G401 (cell line): Measurements from ENCODE around the gene DPH7. TPM values are rescaled to one million over a fixed set of nuclear protein-coding genes. Genes with fewer than 3 reads are reported as not detected.
"Not testable (repeated sequence)": the region's sequence is repeated elsewhere in the genome, so short reads cannot be mapped to it uniquely, and the experiment has no call there.

Source experiments
- DNase-seq: peaks from one replicate; pipeline ENCODE4 v3.0.0-alpha.2; 2015; ENCODE audit warnings: low spot score
- in situ Hi-C: cut with HindIII; loops from 2 replicates; pipeline ENCODE4 v1.10.0; 2016; ENCODE audit warnings: low sequenced_read_pairs, mixed read lengths
- total RNA-seq: library from RNA; depleted of rRNA; stranded (reverse); fragments of >200 nt; shearing (Covaris generic); gene quantifications from 2 replicates; pipeline ENCODE4 v1.2.3, GENCODE V29; 2014

Gene DPH7
- total RNA-seq, 1 experiment from 2014 or later: 46.2 TPM

DNA sequence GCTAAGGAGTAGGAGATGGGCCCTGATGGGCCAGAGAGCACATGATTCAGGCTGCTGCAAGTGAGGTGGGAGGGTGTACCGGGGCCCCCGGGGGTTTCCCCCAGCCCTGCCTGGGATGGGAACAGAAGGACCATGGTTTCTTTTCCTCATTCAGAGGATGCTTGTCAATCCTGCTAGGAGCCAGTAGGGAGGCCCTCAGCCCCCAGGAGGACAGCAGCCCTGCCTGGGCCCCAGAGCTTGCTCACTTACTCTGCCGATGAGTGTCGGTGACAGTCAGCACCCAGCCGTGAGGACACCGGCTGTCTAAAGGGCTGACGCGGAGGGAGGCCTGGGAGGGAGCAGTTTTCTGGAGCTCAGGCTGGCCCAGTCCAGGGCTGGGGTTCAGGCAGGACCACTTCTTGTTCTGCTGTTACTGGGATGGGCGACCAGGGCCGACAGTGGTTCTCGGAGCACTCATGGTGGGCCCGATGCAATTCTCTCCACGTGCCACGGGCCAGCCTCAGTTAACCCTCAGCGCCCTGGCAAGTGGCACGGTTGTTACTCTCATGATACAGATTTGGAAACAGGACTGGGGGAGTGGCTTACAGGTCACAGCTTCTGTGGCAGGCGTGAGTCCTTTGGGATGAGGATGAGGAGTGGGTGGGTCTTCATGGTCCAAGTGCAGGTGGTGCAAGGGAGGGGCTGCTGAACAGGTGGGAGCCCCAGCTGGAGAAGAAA is 28.6 kb upstream of the DPH7 start:
- in situ Hi-C loops: no loop called here
- DNase-seq: no peak

DNA sequence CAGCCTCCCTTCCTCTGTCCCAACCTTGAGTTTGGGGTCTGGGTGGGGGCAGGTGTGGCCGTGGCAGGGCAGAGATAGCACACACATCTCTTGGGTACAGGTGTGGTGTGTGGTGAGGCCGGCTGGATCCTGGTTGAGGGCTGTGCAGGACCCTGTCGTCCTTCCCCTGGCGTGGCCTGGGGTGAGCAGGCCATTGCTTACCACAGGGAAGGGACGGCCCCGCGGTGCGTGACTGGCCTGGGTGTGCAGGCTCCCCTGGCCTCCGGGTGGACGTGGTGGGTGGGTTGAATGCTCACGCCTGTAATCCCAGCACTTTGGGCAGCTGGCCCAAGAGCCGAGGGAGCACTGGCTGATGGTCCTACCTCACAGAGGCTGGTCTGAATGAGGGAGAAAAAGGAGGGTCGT is 28.0 kb upstream of the DPH7 start:
- in situ Hi-C loops: no loop called here
- peak; percentile 16 for DNase-seq

DNA sequence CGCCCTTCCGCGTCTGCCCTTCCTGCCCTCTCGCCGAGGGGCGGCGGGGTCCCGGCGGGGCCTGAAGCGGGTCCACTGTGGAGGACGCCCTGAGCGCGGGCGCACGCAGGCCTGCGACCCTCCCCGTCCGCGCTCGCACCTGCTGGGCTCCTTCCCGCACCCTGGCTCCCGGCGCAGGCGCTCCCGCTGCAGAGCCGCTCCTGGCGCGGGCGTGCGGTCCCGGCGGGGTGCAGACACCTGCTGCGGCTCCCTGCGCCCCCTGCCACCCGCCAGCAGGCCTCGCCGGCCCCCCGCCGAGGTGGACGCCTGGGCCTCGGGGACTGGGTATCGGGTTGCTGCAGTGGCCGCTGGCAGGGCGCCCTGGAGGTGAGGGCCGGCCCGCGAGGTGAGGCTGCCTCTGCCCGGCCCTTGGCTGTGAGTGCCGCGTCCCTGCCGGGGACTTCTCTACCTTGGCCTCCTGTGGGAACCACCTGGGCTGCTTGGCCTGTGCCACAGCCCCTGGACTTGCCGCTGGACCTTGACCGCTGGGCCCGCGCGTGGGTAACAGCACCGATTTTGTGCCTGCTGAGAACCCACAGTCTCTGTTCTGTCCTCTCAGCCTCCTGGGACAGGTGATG is 27.4 kb upstream of the DPH7 start:
- no peak for DNase-seq
- in situ Hi-C loops: no loop called here

DNA sequence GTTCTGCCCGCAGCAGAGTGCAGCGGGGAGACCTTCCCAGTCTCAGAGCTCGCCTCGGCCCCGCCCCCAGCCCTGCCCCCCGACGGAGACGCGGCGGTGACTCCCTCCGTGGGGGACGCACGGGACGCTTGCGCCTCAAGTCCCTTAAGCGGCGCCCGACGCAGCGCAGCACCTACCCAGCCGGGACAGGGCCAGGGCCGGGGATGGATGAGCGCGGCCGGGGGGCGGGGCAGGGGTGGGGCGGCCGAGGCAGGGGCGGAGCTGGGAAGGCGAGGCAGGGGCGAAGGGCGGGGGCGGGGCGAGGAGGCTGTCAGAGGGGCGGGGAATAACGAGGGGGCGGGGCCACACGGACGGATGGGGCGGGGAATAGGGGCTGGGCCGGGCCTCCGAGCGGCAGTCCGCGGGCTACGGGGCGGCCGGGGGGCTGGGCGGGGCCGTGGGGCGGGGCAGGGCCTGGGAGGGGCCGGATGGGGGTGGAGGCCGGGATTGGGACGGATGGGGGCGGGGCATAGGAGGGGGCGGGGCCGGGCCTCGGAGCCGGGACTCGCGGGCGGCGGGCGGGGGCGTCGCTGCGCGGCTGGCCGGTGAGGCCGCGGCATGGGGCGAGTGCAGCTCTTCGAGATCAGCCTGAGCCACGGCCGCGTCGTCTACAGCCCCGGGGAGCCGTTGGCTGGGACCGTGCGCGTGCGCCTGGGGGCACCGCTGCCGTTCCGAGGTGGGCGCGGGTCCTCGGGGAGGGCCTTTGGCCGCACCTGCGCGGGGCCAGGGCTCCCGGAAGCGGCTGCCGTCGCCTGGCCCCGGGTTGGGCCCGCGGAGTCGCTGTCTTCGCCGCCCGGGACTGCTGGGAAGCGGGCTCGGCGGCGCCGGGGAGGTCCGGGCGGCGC is 26.6 kb upstream of the DPH7 start, which contains the start of gene ARRDC1:
TSS of gene ARRDC1 (plus strand) at position 566 of the 884 bp plus-strand sequence. CDS start at position 598, 32 bp downstream.
- in situ Hi-C loops: no loop called here
- DNase-seq: peak; percentile 89

DNA sequence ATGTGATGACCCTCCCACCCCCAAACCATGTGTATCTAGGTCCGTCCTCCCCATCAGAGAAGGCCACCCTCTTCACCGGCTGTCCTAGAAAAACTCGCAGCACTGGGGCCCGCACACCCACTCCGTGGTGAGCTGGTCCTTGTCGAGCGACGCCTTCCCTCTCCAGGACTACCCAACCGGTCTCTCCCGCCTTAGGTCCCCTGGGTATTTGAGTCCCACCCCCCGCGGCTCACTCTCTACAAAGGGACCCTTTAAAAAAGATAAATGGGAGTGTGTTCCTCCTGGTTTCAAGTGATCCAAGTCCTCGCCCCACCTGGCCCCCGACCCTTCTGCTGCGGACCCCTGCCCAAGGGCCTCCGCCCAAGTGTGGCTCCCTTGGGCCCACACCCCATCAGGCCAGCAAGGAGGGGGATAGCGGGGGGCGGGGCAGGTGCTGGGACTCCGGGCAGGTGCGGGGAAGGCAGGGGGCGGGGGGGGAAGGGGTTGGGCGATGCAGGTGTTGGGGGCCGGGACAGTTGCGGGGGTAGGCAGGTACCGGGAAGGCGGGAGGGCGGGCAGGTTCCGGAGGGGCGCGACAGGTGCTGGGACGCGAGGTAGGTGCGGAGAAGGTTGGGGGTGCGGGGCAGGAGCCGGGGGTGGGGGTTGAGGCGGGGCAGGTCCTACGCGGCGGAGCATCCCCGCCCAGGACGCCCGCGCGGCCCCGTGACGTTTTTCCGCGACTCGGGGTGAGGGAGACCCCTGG is 25.8 kb upstream of the DPH7 start:
- peak; percentile 24 for DNase-seq

DNA sequence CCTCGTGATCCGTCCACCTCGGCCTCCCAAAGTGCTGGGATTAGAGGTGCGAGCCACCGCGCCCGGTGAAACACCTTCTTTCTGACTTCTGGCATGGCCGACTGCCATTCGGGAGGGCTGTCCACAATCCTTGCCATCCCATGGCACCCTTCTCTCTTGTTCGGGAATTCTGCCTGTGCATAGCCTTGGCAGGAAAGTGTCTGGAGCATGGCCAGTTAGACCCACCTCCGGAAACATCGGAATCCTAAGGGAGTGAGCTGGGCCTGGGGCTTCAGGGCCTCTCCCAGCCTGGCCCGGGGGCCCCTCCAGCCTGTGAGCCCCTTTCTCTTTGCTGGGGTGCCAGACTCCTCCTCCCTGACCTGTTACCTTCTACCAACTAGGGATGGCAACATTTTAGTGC is 25.2 kb upstream of the DPH7 start:
- in situ Hi-C loops: no loop called here

More for the DNA sequence above, 25.8 kb upstream of the DPH7 start:
- in situ Hi-C loops: no loop called here

DNA sequence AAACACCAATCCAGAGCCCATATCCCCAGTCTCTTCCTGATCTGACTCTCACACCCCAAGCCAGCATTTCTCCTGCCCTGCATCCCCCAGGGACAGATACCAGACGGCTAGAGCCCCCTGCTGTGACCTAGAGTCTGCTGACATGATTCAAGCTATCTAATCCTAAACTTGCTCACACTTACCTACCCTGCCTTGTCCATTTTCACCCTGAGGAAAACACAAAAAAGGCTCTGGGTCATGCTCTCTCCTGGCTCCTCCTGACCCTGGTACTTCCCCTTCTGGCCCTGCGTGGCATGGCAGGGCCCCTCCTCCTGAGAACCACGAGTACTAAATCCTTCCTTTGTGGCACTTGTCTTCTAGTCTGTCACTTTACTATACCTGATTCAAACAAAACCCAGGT is 23.9 kb upstream of the DPH7 start:
- in situ Hi-C loops: no loop called here
- DNase-seq: no peak

More for the DNA sequence above, 25.2 kb upstream of the DPH7 start:
- peak; percentile 31 for DNase-seq

DNA sequence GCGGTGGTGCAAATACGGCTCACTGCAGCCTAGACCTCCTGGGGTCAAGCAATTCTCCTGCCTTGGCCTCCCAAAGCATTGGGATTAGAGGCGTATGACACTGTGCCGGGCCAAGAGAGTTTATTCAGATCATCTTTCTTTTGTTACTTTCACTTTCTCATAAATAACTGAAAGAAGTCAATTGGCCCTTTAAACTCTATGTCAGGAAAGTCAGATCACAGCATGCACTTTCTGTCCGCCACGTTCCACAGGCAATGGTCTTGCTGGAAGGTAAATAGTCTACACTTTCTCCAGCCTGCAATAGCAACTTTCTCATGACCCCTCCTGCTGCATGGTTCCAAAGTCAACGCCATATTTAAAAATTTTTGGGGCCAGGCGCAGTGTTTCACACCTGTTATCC is 20.2 kb upstream of the DPH7 start:
- in situ Hi-C loops: no loop called here
- DNase-seq: no peak

DNA sequence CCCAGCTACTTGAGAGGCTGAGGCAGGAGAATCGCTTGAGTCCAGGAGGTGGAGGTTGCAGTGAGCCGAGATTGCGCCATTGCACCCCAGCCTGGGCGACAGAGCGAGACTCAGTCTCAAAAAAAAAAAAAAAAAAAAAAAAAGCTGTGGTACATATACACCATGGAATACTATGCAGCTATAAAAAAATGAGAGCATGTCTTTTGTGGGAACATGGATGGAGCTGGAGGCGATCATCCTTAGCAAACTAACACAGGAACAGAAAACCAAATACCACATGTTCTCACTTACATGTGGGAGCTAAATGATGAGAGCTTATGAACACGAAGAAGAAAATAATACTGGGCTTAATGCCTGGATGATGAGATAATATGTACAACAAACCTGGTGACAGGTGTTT is 17.9 kb upstream of the DPH7 start:
- DNase-seq, in situ Hi-C loops: not testable (repeated sequence)

DNA sequence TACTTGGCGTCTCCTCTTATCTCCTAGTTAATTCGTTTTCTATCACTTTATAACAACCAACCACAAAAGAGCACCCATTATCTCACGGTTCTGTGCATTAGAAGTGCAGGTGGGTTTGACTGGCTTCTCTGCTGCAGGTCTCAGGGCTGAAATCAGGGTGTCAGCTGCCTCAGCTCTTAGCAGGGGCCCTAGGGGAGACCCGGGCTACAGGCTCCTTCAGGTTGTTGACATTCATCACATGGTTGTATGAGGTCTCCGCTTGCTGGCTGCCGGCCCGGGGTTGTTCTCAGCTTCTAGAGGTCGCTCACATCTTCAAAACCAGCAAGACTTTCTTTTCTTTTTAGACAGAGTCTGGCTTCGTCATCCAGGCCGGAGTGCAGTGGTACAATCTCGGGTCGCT is 14.5 kb upstream of the DPH7 start:
- in situ Hi-C loops: no loop called here
- DNase-seq: no peak

DNA sequence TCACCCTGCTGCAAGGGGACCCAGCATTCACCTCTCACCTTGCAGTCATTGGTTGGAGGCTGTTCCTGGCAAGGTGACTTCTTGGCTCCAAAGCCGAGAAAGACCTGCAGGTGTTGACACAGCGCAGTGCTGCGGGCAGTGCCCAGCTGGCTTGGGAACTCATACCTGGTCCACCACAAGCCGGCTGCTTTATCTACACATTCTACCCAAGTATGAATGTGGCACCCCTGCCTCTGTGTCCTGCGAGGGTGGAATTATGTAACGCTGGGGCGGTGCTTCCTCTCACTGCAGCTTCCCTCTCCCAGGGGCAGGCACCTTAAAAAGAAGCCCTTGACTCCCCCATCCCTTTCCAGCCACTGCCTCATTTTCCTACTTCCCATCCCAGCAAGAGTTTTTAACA is 14.0 kb upstream of the DPH7 start:
- in situ Hi-C loops: no loop called here
- DNase-seq: no peak

DNA sequence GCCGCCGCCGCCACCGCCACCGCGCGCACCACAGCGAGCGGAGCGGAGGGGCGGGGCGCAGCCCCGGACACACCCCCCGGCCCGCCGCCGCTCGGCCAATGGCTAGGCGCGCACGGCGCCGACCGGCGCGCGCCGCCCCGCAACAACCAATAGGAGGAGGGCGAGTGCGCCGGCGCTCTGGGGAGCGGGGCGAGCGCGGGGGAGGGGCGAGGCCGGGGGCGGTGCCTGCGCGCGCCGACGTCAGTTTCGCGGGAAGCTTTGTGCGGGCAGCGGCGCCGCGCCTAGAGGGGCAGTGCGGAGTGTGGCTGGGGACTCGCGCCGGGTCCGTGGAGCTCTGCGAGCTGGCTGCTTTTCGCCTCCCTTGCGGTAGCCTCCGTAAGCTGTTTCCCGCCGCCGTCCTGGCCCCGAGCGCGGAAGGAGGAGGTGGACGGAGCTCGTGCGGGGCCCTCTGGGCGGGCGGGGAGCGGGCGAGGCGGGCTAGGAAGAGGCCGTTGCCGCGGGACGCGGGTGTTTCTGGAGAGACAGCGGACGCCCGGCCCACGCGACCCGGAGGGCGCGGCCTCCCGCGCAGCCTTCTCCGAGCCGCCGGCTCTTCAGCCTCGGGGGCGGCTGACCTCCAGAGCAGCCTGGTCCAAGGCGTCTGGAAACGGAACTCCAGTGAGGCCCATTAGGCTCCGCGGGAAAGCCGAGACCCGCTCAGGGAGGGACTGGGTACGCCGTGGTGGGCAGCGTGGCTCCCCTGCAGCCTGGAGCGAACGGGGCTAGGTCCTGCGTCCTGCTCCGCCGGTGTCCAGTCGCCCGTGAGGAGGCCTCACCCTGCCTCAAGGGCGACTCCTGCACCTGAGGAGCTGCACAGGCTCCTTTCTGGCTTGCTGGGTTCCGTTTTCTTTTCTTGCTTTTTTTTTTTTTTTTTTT is 12.0 kb upstream of the DPH7 start, which contains the start of gene ZMYND19:
TSS of gene ZMYND19 (minus strand) at position 44 of the 915 bp plus-strand sequence. CDS start 249 bp downstream, outside the sequence.
- peak; percentile 83 for DNase-seq
- in situ Hi-C loops: no loop called here

DNA sequence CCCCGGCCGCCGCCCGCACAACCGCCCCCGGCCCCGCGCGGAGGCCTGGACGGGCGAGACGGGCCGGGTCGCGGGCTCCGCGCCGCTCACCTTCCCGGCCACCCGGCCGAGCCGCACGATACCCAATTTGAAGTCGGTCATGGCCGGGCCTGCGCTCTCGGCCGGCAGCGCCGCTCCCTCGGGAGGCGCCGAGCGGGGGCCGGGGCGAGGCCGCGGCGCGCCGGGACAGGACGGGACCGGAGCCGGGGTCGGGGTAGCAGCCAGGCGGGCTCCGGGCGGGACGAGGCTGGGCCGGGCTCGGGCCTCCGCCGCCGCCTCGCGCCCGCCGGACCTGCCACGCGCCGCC is 11.4 kb upstream of the DPH7 start:
- in situ Hi-C loops: no loop called here

DNA sequence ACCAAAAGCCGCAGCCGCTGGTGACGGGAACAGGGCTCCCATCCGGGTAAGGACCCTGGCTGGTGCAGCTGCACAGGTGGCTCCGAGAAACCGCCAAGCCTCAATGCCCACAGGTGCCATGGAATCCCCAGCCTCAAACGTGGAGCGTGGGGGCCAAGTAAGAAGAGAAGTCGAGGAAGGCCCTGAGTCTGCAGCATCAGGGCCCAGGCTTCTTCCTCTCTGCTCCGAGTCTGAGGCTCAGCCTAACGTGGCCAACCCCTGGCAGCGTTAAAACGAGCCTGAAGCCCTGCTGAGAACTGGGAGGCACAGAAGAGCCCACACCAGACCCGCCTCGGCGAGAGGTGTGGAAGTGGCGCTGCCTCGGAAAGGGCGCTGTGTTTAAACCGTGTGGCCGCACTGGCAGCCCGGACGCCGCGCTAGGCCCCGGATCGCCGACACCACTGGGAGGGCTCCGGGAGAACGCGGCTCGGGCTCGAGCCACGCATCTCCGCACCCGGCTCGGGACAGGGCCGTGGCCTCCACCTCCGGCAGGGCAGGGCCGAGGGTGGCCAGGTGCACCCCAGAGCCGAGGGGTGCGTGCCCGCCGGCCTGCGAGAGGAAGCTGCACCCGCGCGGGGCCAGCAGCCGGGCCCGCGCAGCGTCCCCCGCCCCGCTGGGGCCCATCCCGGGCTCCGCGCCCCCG is 10.9 kb upstream of the DPH7 start:
- no peak for DNase-seq
- in situ Hi-C loops: no loop called here

More for the DNA sequence above, 11.4 kb upstream of the DPH7 start:
- DNase-seq: no peak

DNA sequence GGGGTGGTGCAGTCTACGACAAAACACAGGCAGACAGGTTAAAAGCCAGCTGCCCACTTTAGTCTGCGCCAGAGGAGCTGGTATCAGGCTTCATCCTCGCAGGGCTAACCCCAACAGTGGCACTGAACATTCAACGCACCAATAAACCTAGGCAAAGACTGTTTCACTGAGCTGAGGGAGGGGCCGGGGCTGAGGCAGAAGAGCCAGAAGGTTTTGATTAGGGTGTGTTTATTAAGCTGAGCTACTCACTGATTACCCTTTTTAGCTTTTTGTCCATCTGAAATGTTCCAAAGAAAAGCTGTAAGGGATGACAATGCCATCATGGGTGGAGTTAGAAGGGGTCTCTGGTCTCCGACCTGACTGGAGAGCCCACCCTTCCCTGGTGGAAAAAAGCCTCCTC is 10.2 kb upstream of the DPH7 start:
- in situ Hi-C loops: no loop called here
- no peak for DNase-seq

DNA sequence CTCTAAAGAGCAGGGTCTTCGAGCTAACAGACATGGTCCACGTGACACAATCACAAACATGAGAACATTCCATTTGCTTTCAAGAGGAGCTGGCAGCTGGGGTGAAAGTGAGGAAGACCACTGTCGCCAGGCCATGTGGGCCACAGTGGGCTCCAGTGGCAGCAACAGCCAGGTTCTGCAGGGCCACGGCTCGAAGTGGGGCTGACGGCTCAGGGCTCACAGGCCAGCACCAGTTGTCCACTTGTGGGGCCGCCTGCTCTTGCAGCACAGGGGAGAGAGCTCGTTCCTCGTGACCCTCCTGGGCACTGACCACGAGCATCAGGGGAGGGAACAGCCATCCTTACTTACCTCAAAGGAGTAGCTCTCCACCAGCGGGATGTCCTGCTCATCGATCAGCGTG is 9.6 kb upstream of the DPH7 start:
- in situ Hi-C loops: no loop called here
- no peak for DNase-seq

DNA sequence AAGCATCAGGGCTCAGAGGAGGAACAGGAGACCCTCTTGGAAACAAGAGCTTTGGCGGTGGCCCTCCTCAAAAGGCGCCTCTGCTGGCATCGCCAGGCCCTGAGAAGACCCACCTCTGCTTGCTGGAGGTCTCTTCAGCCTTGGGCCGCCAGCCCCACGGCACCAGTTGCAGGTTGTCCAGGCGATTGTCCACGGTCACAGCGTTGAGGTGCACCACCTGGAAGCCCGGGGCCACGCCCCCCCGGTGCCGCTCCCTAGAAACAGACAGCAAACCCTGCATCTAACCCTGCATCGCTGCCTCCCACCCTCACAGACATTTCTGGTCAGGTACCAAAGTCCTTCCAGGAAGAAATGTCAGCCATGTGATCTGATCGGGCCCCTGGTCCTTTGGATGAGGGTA is 8.1 kb upstream of the DPH7 start:
- DNase-seq: no peak
- in situ Hi-C loops: no loop called here

DNA sequence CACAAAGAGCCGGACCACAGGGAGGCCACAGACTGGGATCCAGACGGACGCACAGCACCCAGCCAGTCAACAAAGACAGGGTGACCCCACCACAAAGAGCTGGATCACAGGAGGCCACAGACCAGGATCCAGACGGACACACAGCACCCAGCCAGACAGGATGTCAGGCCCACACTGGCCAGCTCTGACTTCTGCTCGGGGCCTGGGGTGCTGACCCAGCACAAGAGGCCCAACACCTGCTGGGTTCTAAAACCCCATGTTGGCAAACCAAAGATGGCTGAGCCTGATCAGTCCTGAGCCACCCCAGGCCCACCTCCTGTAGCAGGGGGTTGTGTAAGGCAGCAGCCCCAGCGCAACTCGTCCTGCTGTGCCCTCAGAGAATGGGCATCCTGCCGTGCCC is 5.2 kb upstream of the DPH7 start:
- in situ Hi-C loops: loop anchor here (5.0 kb wide), 1 partner anchor 113 kb away; no protein-coding TSS in a partner anchor
- no peak for DNase-seq
